GM18870 (cell line): Measurements from ENCODE around the gene GATA5.
"Not testable (repeated sequence)": the region's sequence is repeated elsewhere in the genome, so short reads cannot be mapped to it uniquely, and the experiment has no call there.

Source experiments
- ATAC-seq: cut with Tn5 transposase; IDR thresholded peaks from one replicate; pipeline ENCODE4 v1.9.1; 2021; ENCODE audit warnings: moderate library complexity; ENCODE audit not compliant: unreplicated experiment

Gene GATA5

DNA sequence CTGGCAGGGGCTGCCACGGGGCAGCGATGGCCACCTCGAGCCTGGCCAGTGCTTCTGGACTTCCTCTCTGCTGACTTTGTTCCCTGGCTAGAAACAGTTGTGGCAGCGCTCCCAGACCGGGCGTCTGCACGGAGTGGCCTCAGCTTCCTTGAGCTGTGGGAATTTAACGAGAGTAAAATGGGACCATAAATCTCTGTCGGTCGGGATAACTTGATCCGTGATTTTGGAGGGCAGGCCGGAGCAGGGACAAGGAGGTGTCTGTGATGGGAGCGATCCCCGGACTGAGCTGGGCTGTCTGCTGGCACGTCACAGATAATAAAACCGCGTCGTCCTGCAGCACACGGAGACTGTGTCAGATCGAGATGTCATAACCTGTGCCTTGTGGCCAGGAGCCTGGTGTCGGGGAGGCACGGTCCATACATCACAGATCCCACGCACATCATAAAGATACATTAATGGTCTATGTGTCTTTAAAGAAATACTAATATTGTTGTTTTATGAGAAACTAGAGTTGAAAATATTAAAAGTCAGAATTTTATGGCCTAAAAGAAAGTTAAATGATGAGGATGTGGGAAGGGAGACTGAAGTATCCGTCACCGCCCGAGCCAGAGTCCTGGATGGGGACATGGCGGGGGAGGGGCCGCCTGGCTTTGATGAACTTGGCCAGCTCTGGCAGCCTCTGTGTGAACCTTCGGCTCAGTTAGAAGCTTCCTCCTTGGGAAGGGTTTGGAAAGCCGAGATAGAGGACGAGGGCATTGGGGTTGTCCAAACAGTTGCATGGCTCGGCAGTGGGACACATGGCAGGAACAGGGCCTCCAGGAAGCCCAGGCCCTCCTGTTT lies 41.9 kb downstream of the GATA5 start:
- ATAC-seq: no peak

DNA sequence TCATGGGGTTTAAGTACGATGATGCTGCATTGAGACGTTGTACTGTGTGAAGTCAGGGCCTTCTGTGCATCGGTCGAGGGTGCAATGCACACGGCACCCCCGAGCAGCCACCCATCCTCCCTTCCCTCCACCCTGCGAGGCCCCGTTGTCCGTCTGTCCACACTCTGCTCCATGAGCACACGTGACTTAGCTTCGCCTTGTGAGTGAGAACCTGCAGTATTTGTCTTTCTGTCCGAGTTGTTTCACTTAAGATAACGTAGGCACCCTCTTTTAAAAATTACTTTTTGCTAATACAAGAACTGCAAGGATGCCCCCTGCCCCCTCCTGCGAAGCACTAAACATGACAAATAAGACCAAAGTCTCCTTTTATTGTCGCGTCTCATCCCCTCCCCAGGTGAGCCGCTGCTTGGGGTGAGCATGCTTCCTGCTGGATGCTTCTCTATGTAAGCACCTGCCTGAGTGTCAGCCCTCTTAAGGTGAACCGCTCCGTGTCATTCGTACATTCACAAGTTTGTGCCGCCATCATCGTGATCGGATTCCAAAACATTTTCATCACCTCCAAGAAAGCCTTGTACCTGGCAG lies 44.8 kb downstream of the GATA5 start:
- no peak for ATAC-seq

DNA sequence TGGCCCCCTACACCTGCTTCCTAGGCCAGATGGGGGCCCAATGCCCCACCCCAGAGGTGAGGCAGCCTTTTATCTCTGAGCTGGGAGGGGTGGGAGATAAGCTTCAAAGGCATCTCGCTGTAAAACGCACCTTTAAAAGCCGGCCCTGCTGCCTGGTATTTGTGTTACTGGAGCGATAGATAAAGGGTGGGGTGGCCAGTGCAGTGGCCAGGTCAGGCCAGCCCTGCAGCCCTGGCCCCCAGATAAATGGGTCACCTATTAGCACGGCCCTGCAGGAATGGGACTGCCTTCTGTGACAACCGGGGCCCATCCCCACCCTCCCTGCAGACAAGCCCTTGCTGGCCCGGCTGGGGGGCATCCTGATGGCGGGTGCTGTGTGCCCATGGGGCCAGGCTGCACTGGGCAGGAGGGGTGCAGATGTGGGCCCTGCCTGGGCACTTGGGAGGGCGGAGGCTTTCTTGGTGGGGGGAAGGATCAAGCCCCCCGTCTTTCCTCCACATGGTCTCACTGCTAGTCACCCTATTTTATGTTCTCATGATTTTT lies 45.4 kb downstream of the GATA5 start:
- no peak for ATAC-seq

DNA sequence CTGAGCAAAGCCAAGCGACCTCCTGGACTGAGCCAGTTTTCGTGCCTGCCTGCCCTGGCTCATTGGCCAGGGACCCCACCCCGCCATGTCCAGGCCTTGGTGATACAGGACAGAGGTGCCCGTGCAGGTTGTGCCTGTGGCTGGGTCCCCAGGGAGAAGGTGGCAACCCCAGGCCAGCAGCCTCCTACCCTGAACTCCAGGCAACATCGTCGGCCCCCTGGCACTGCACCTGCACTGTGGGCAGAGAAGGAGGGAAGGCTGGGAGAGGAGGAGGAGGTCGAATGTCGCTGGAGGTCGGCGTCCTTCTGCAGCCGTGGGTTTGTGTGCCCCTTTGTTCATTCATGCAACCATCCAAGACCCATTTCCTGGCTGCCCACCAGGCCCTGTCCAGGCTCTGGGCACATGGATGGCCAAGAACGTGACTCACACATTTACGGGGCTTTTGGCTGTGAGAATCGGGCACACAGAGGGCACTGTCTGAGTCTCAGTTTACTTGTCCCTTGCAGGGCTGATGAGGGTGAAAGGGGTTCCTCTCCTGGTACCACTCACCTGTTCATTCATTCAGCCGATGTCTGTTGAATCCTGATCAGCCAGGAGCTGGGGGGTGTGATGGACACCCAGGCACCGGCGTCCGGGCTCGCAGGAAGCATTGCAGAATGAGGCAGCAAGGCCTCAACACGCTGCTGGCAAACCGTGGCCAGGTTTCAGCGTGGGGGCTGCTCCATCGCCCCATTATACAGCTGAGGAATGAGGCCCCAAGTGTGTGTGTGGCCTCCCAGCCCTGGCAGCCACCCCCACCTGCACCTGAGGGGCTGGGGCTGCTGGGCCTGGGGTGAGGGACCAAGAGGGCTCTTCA lies 46.1 kb downstream of the GATA5 start:
- ATAC-seq: no peak

- ATAC-seq: no peak
Observed at GRCh38 chr20:62428396-62429295, 47.1 kb downstream of the GATA5 start.

- ATAC-seq: no peak
Observed at GRCh38 chr20:62428002-62428372, 47.8 kb downstream of the GATA5 start.

GRCh38 chr20:62427172-62428001 lies 48.4 kb downstream of the GATA5 start, which contains the start of gene RBBP8NL:
Gene RBBP8NL, minus strand, starts transcription at chr20:62427539. Its CDS starts 7,892 bp downstream, at chr20:62419647.
- no peak for ATAC-seq

DNA sequence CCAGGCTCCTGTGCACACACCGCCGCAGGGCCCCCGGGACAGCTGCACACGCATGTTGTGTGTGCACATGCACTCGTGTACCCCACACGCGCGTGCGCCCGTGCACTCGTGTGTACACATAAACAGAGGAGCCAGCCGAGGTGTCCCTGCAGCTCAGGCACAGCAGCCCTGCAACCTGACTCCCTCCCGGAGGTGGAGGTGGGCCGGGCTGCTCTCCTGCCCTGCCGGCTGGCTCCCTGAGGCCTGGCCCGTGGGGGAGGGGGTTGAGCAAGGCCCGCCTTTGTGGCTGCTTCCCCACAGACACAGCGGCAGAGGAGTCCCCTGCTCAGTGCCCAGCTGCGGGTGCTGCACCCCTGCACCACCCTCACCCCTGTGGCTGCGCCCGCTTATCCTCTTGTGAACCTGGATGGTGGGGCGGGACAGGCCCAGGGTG lies 49.1 kb downstream of the GATA5 start:
- no peak for ATAC-seq

DNA sequence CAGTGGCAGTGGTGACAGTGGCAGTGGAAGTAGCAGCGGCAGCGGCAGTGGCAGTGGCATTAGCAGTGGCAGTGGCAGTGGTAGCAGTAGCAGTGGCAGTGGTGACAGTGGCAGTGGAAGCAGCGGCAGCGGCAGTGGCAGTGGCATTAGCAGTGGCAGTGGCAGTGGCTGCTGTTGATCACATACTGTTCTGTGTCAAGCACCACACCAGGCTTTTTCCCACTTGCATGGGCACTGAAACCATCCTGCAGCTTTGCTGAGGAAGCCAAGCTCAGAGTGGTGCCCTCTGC lies 49.8 kb downstream of the GATA5 start:
- ATAC-seq: not testable (repeated sequence)

- ATAC-seq: no peak
Observed at GRCh38 chr20:62425281-62426058, 50.3 kb downstream of the GATA5 start.

DNA sequence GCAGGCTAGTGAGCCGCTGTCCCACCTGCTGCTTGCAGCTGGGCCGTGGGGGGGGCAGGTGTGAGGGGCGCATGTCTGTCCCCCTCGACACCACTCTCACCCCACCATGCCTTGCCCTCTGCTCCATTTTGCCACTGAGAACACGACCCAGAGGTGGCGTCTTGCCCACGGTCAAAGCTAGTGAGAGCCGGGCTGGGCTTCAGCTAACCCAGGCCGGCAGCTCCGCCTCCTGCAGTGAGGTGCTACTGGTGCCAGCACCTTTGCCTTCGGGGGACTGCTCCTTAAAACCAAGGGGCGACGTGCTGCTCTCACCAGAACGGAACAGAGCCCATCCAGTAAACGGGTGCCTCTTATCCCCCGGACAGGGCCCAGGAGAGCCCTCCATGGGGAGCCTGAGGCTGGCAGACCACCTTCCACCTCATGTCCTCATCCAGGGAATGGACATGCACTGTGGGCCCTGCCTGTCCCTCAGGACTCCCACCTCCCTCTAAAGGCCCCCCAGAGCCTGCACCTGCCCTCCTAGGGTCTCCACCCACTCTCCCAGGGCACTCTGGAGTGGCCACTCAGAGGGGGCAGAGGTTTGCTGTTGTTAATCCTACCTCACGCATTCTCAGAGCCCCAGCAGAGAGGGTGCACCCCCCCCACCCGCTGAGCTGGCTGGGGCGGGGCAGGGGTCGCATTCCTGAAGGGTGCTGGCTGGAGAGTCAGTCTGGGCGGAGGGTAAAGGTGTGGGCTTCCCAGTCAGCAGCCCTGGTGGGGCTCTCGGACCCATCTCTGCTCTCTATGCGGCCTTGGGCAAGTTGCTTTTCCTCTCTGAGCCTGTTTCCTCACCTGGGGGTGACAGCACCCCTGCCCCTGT lies 51.3 kb downstream of the GATA5 start:
- ATAC-seq: no peak

DNA sequence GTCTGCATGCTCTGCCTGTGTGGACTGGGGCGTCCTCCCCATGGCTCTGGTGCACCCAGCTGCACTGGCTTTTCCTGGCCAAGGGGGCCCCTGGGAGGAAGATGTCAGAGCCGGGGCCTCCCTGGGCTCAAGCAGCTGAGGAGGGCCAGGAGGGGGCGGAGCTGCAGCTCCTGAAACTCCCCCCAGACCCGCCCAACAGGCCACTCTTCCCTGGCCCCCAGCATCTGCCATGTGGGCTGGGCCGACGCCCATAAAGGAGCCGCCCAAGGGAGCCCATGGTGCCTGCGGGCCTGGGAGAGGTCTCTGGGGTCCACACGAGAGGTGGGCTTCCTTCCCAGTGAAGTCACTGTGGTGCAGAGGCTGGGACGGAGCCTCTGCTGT lies 52.5 kb downstream of the GATA5 start:
- no peak for ATAC-seq

- no peak for ATAC-seq
Observed at GRCh38 chr20:62422636-62423325, 53.0 kb downstream of the GATA5 start.

- no peak for ATAC-seq
Observed at GRCh38 chr20:62421716-62421990, 54.1 kb downstream of the GATA5 start.

GRCh38 chr20:62420846-62421715 lies 54.7 kb downstream of the GATA5 start:
- ATAC-seq: no peak

- ATAC-seq: no peak
Observed at GRCh38 chr20:62419759-62420158, 56.0 kb downstream of the GATA5 start.
